Measurements from ENCODE around the gene PGAM2.
"Not testable (repeated sequence)": the region's sequence is repeated elsewhere in the genome, so short reads cannot be mapped to it uniquely, and the experiment has no call there.

DNA sequence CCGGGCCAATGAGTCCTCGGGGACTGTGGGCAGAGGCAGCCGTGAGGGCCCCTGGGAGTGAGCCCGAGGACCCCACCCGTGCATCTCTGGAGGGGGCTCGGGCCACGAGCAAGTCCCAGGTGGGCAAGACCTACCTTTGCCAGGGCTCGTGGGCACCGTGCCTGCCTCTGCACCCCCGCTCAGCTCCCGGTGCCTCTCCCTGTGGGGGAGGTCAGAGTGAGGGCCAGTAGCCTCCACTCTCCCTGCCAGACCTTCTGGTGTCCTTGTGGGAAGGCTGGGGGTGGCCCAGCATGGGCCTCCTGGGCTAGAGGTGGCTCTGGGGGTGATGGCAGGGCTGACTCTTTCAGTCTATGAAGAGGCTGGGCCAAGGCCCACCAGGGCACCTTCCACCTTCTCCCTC lies 35.9 kb downstream of the PGAM2 start:
- TF ChIP-seq POLR2A, EP300 (IDR thresholded peaks at IDR 0.05): not testable (repeated sequence)
- TF ChIP-seq, protein P1, sequence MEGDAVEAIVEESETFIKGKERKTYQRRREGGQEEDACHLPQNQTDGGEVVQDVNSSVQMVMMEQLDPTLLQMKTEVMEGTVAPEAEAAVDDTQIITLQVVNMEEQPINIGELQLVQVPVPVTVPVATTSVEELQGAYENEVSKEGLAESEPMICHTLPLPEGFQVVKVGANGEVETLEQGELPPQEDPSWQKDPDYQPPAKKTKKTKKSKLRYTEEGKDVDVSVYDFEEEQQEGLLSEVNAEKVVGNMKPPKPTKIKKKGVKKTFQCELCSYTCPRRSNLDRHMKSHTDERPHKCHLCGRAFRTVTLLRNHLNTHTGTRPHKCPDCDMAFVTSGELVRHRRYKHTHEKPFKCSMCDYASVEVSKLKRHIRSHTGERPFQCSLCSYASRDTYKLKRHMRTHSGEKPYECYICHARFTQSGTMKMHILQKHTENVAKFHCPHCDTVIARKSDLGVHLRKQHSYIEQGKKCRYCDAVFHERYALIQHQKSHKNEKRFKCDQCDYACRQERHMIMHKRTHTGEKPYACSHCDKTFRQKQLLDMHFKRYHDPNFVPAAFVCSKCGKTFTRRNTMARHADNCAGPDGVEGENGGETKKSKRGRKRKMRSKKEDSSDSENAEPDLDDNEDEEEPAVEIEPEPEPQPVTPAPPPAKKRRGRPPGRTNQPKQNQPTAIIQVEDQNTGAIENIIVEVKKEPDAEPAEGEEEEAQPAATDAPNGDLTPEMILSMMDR (IDR thresholded peaks at IDR 0.05) = not testable (repeated sequence)

All from gastroesophageal sphincter (tissue), 3 donors.